Measurements from ENCODE around the gene DHX36. TPM values are rescaled to one million over a fixed set of nuclear protein-coding genes. Genes with fewer than 3 reads are reported as not detected.

Gene DHX36
- total RNA-seq, 4 donors from 2014 or later = 53.8 to 116 (median 109) TPM

DNA sequence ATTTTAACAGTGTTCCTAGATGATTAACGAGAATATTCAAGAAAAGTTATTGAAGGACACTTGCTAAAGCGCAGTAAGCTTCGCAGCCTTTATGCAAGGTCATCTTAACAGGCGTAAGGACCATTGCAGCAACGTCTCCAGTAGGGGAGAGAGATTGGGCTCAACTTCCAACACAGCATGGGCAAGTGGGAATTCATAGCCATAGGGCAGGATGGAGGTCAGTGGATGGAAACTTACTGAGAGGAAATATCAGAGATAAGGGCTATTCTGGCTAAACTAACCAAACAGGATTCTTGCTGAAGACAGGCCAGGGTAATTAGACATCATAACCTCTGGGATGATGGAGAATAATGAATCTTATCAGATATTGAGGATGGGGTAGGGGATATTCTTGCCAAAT lies 82.8 kb downstream of the DHX36 start:
- no peaks in the 10 kb centered on the region for H3K36me3 ChIP-seq
- intact Hi-C loops (cut with DNase I; ENCODE audit: low total_unique reads) = no loop called here
- no peaks in the 10 kb centered on the region for H3K9me3 ChIP-seq
- no peak overlapping the region for H3K4me3 ChIP-seq
- no peak for TF ChIP-seq POLR2A (IDR thresholded peaks at IDR 0.05)
- TF ChIP-seq, protein P1, sequence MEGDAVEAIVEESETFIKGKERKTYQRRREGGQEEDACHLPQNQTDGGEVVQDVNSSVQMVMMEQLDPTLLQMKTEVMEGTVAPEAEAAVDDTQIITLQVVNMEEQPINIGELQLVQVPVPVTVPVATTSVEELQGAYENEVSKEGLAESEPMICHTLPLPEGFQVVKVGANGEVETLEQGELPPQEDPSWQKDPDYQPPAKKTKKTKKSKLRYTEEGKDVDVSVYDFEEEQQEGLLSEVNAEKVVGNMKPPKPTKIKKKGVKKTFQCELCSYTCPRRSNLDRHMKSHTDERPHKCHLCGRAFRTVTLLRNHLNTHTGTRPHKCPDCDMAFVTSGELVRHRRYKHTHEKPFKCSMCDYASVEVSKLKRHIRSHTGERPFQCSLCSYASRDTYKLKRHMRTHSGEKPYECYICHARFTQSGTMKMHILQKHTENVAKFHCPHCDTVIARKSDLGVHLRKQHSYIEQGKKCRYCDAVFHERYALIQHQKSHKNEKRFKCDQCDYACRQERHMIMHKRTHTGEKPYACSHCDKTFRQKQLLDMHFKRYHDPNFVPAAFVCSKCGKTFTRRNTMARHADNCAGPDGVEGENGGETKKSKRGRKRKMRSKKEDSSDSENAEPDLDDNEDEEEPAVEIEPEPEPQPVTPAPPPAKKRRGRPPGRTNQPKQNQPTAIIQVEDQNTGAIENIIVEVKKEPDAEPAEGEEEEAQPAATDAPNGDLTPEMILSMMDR (IDR thresholded peaks at IDR 0.05) = no peak
- no peaks in the 10 kb centered on the region for H3K4me1 ChIP-seq
- no peak for DNase-seq
- H3K27ac ChIP-seq = no peak overlapping the region
- no peaks in the 10 kb centered on the region for H3K27me3 ChIP-seq

- Histone ChIP-seq H3K9me3 (no peaks in the 10 kb centered on the region), H3K36me3 (no peaks in the 10 kb centered on the region), H3K4me1 (no peaks in the 10 kb centered on the region), H3K4me3 (no peak overlapping the region), H3K27ac (no peak overlapping the region), H3K27me3 (no peaks in the 10 kb centered on the region)
- DNase-seq = no peak
- TF ChIP-seq POLR2A (IDR thresholded peaks at IDR 0.05) = no peak
- intact Hi-C loops (cut with DNase I; ENCODE audit: low total_unique reads) = no loop called here
These were observed 84.1 kb downstream of the DHX36 start for GRCh38 chr3:154240235-154240634.

DNA sequence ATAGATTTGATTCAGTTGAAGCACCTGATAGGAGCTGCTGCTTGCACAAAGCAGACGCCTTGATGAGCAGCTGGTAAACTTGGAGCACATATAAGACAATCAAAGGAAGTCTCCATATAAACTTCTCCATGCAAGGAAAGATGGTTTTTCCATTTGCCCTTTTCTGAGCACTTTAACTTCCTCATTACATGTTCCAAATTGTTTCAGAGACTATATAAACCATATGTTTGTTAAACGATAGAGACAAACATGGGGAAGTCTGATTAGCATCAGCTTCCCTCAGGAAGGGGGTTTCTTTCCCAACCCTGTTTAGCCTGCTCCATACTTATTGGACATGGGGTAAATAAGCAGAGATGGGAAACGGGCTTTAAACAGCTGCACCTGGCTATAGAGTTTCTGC lies 88.0 kb downstream of the DHX36 start:
- Histone ChIP-seq H3K4me1 (no peaks in the 10 kb centered on the region), H3K27me3 (no peaks in the 10 kb centered on the region), H3K36me3 (no peaks in the 10 kb centered on the region), H3K4me3 (no peak overlapping the region), H3K27ac (no peak overlapping the region), H3K9me3 (no peaks in the 10 kb centered on the region)
- no peak for TF ChIP-seq POLR2A (IDR thresholded peaks at IDR 0.05)
- TF ChIP-seq, protein P1 (IDR thresholded peaks at IDR 0.05) = no peak
- intact Hi-C loops (cut with DNase I; ENCODE audit: low total_unique reads) = no loop called here
- DNase-seq = no peak

GRCh38 chr3:154235330-154235729 lies 89.0 kb downstream of the DHX36 start:
- no peaks in the 10 kb centered on the region for H3K36me3 ChIP-seq
- no peaks in the 10 kb centered on the region for H3K4me1 ChIP-seq
- H3K27me3 ChIP-seq = no peaks in the 10 kb centered on the region
- no peak overlapping the region for H3K27ac ChIP-seq
- intact Hi-C loops (cut with DNase I; ENCODE audit: low total_unique reads) = no loop called here
- no peak overlapping the region for H3K4me3 ChIP-seq
- H3K9me3 ChIP-seq = no peaks in the 10 kb centered on the region
- DNase-seq = no peak
- TF ChIP-seq POLR2A (IDR thresholded peaks at IDR 0.05) = no peak
- TF ChIP-seq, protein P1 (IDR thresholded peaks at IDR 0.05) = no peak

- H3K4me3 ChIP-seq = no peak overlapping the region
- H3K4me1 ChIP-seq = no peaks in the 10 kb centered on the region
- TF ChIP-seq, protein P1 (IDR thresholded peaks at IDR 0.05) = no peak
- no peak for TF ChIP-seq POLR2A (IDR thresholded peaks at IDR 0.05)
- no peaks in the 10 kb centered on the region for H3K27me3 ChIP-seq
- no peak overlapping the region for H3K27ac ChIP-seq
- H3K36me3 ChIP-seq = no peaks in the 10 kb centered on the region
- no peak for DNase-seq
- no peaks in the 10 kb centered on the region for H3K9me3 ChIP-seq
- intact Hi-C loops (cut with DNase I; ENCODE audit: low total_unique reads) = no loop called here
These were observed 95.1 kb downstream of the DHX36 start for GRCh38 chr3:154229217-154229590.

GRCh38 chr3:154228561-154229216 lies 95.6 kb downstream of the DHX36 start:
- DNase-seq = no peak
- H3K36me3 ChIP-seq = no peaks in the 10 kb centered on the region
- no peak for TF ChIP-seq POLR2A (IDR thresholded peaks at IDR 0.05)
- TF ChIP-seq, protein P1 (IDR thresholded peaks at IDR 0.05) = no peak
- no peaks in the 10 kb centered on the region for H3K27me3 ChIP-seq
- no peak overlapping the region for H3K4me3 ChIP-seq
- intact Hi-C loops (cut with DNase I; ENCODE audit: low total_unique reads) = no loop called here
- H3K9me3 ChIP-seq = no peaks in the 10 kb centered on the region
- H3K27ac ChIP-seq = no peak overlapping the region
- no peaks in the 10 kb centered on the region for H3K4me1 ChIP-seq

Measured in uterus (tissue), 4 donors.